ENCODE results near the gene SLC44A5.

Gene SLC44A5

GRCh38 chr1:75588779-75589475 lies 22.0 kb downstream of the SLC44A5 start:
- no peak for DNase-seq

DNA sequence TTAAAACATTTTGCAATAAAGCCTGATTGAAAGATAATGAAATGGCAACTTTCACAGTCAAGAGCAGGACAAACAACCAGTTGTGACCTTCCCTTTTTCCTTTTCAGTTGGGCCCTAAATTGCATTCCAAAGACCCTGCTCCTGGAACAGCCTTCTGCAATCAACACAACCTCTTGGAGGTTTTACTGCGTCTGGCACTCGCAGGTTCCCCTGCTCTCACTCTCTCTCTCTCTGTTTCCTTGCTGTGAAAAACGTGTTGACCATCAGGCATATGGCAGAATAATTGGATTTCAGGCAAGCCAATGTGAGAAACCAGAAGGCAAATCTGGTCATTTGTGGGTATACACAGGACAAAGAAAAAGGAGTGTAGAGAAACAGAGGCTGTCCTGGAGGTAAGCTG lies 23.2 kb downstream of the SLC44A5 start:
- no peak for DNase-seq

GRCh38 chr1:75583282-75583681 lies 27.6 kb downstream of the SLC44A5 start:
- no peak for DNase-seq

DNA sequence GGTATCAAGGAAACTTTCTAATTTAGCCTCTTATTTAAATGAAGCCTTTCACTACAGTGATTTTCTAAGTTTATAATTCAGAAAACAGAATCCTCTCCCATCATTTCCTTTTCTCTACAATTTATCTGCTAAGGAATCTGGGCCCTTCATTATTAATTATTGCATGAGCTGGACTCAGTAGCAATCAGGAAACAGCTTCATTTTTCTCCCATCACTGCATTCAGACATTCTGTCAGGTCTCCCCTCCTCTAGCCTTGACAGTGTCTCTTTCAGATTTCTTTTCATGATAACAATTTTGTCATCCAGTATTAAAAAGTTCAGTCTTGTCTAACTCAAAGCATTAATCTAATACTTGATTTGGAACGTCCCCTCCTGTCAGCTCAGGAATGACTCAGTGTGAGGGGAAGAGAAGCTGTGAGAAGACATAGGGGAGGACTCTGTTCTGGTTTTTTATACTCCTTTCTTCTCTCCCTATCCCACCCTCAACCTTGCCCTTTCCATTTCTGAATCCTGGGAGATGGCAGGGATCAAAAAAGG lies 28.1 kb downstream of the SLC44A5 start:
- no peak for DNase-seq

- DNase-seq: no peak
Observed at GRCh38 chr1:75579046-75579445, 31.9 kb downstream of the SLC44A5 start.

GRCh38 chr1:75575837-75576236 lies 35.1 kb downstream of the SLC44A5 start:
- no peak for DNase-seq

DNA sequence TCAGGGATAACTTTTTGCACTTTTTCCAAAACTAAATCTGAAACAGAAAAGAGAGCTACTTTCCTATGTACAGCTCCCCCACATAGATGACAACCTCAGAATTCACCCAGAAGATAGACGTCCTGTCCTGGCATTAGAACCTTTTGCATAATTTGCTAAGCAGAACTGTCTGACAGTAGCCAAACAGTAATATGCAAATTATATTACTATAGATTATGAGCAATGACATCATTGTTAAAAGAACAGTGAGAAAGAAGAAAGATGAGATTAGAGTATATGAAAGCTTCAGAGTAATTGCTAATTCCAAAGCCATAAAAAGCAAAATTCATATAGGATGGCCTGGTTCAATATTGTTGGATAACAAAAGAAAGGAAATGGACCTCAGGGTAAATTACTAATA lies 43.7 kb downstream of the SLC44A5 start:
- DNase-seq: no peak

- DNase-seq: no peak
Observed at GRCh38 chr1:75559800-75560199, 51.1 kb downstream of the SLC44A5 start.

- DNase-seq: no peak
Observed at GRCh38 chr1:75559136-75559535, 51.8 kb downstream of the SLC44A5 start.

DNA sequence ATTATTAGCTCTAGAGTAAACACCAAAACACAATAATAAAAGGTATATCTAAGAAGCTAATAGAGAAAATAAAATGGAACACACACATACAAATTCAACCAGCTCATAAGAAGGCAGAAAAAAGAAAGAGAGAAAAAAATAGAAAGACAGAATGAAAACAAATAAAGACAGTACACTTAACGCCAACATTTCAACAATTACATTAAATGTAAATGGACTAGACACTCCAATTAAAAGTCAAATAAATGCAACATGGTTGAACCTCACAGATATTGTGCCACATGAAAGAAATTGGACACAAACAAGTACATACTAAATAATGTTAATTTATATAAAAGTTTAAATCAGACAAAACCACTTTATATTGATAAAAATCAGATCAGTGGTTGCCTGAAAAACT lies 56.0 kb downstream of the SLC44A5 start:
- no peak for DNase-seq

GRCh38 chr1:75554181-75554580 lies 56.7 kb downstream of the SLC44A5 start:
- no peak for DNase-seq

GRCh38 chr1:75550559-75550958 lies 60.4 kb downstream of the SLC44A5 start:
- DNase-seq: no peak

DNA sequence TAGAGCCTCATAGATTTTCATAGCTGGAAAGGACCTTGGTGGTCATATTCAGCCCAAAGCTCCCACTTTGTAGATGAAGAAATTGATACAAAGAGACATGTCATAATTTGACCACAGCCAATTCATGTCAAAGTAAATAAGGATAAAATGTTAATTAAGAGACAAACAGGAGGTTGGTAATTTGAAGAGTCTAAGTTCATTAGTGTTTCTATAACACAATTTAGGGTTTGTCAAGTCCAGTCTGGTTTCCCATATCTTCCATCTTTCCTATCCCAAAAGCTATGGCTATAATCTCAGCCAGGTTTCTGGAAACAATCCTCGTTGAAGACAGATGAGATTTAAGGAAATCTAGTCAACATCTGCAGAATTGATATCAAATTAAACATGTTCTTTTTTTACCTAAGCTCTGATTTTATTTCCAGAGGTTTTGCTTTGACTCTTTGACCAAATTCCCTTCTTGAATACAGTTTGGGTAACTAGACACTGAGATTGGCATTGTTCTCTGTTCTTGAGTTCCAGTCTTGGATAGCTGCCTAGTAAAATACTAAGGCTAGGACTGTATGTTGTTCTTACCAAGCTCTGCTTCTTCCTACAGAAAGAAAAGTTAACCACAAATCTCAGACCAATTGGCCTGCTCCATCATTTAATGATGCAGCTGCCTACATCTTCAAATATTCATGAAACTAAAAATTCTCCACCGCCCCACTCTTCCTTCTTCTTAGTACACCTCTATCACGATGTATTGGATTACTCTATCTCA lies 62.0 kb downstream of the SLC44A5 start:
- no peak for DNase-seq

DNA sequence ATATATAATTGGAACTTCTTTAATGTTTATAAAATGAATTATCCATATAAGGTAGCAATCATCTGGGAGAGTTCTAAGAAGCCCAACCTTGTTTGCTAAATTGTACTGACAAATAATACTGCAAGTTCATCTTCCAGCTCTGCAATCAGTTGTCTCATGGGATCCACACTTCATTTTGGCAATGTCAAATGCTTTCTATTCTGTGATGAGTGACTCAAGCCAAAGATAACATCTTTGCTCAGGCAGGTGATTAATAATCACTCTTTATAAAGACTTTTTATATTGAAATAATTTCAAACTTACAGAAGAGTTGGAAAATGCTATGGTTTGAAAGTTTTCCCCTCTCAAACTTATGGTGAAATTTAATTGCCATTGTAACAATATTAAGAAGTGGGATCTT lies 67.2 kb downstream of the SLC44A5 start:
- no peak for DNase-seq

GRCh38 chr1:75542818-75543570 lies 67.9 kb downstream of the SLC44A5 start:
- no peak for DNase-seq

GRCh38 chr1:75539230-75540116 lies 71.4 kb downstream of the SLC44A5 start:
- no peak for DNase-seq

DNA sequence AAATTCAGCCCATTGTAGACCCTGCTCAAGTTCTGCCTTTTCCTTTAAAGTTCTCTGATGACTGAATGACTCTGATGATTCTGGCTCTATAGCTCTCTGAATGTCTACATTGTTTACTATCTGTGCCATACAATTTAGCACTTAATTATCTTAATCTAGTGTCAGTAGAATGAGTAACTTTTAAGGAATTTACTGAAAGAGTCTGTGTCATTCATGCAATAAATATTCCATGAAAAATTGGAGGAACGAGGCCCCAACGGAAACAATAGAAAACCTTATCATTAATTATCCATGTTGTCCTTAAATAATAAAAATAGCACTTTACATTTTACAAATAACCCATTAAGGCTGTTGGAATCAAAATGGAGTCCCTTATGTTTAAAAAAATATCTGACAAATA lies 77.8 kb downstream of the SLC44A5 start:
- DNase-seq: no peak

DNA sequence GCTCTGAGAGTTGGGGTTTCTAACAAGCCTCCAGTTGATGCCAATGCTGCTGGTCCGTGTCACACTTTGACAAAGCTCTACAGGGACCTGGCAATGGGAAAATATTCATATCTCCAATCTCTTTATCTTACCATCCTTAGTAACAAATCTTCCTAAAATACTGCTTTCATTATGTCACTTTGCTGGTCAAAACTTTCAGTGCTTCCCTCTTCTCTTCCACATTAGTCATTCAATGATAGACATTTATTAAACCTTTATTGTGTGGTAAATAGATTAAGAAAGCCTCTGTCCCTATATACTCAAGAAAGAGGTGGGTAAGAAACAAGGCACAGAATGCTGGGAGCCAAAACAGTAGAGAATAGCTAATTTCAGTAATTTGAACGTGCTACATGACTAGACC lies 79.3 kb downstream of the SLC44A5 start:
- DNase-seq: no peak

DNA sequence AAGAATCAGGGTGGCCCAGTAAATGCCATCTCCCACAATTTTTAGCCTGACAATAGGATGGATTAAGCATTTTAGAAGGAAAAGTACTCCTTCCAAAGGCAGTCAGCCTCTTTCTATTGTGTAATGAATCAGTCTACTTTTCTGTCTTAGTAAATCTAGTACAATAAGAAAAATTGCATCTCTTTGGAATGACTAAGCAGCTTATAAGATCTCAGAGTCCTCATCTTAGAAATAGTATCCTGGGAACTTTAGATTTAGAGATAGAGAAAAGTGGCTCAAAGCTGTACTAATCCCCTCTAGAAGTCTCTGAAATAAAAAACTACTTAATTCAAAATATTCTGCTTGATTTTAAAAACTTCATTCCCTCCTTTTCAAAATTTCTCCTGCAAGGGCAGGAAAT lies 81.4 kb downstream of the SLC44A5 start:
- no peak for DNase-seq

DNA sequence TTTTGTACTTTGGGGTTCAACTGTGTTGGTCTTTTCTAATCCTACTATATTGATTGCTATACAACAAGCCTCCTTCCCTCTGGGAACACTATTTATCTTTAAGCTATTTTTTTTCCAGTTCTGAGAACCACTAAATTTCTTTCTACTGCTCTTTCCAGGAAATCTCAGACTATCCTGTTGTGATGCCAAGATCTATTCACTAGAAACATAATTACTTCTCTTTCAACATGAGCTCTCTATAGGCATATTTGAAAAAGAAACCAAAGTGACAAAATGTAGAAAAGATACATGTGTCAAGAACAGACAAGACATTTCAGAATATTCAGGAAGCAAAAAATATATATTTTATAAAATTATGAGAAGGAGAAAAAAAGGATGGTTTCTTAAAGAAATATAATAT lies 82.9 kb downstream of the SLC44A5 start:
- DNase-seq: no peak

DNA sequence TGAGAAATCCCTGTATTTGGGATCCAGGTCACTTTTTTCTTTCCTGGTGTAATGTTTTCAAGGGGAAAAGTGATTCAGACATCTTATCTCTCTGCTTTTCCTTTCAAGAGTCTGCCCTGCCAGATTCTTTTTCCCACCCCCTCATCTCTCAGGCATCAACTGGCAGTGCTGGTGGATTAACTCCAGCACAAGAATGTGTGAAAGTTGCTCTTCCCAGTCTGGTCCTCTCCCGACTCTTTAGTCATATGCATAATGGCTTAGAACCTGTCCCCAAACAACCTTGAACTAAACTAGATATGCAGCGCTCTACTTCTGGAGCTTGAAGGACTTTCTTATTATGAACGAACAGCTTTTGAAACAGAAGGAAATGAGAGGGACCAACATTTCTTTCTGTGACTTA lies 88.5 kb downstream of the SLC44A5 start:
- DNase-seq: no peak

DNA sequence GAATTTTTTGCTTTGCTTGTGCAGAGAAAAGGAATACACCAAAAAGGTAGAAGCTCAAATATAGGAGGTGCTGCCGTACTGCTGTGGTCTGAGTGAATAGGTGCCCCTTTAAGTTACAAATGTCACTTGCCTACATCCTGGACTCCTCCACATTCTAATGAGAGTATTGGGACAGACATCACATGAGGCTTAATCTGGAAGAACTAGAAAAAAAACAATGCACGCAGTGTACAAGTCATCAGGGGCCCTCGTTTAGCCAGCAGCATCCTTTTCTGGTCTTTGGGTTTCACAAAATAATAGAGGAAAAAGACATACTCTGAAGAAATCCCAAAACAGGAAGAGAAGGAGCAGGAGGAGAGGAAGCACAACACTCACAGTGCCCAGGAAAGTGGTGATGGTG lies 89.3 kb downstream of the SLC44A5 start:
- no peak for DNase-seq
